Natural killer cell (primary cell): Measurements from ENCODE around the gene NPAS3. TPM values are rescaled to one million over a fixed set of nuclear protein-coding genes. Genes with fewer than 3 reads are reported as not detected.

Experiments
- ATAC-seq, 3 donors: fragments of 150-1000 bp in 2 of 3; fragments of 200-7000 bp in 1 of 3; cut with Tn5 transposase; 1 replicate in 1 of 3; 2 replicates in 2 of 3; pipeline ENCODE4 v1.10.0; 2021; ENCODE audit warnings: mild to moderate bottlenecking in 2 of 3, moderate library complexity in 2 of 3
- DNase-seq, 2 donors: peaks; one replicate each; pipeline versions ENCODE4 v3.0.0 to v3.0.0-alpha.2; 2013 to 2021; ENCODE audit warnings: mixed read lengths in 1 of 2
- H3K27ac ChIP-seq: one replicate; pipeline ENCODE4 v1.5.1; 2013; ENCODE audit warnings: mild to moderate bottlenecking, low read length
- H3K27me3 ChIP-seq: one replicate; pipeline ENCODE4 v1.6.1; 2013; ENCODE audit warnings: low read length; ENCODE audit not compliant: control insufficient read depth, insufficient read depth
- H3K36me3 ChIP-seq: one replicate; pipeline ENCODE4 v1.6.1; 2013; ENCODE audit warnings: low read length; ENCODE audit not compliant: control insufficient read depth, insufficient read depth
- H3K4me1 ChIP-seq: one replicate; pipeline ENCODE4 v1.6.1; 2013; ENCODE audit warnings: low read length; ENCODE audit not compliant: control insufficient read depth, insufficient read depth
- H3K4me3 ChIP-seq: one replicate; pipeline ENCODE4 v1.5.1; 2013; ENCODE audit warnings: low read length
- H3K9me3 ChIP-seq: one replicate; pipeline ENCODE4 v1.6.1; 2013; ENCODE audit warnings: low read length; ENCODE audit not compliant: control insufficient read depth, insufficient read depth
- H3K27ac Mint-ChIP-seq, 2 donors: one replicate each; pipeline ENCODE4 v1.8.0; 2022; ENCODE audit warnings: mild to moderate bottlenecking in 2 of 2, mixed read lengths in 2 of 2, moderate library complexity in 1 of 2
- H3K27me3 Mint-ChIP-seq, 2 donors: one replicate each; pipeline ENCODE4 v1.8.0; 2022; ENCODE audit warnings: low read depth in 2 of 2, mixed read lengths in 2 of 2
- H3K36me3 Mint-ChIP-seq: one replicate; pipeline ENCODE4 v1.8.0; 2022; ENCODE audit warnings: mixed read lengths
- H3K4me1 Mint-ChIP-seq, 2 donors: one replicate each; pipeline ENCODE4 v1.8.0; 2022; ENCODE audit warnings: mixed read lengths in 2 of 2
- H3K4me3 Mint-ChIP-seq: one replicate; pipeline ENCODE4 v1.8.0; 2022; ENCODE audit warnings: mild to moderate bottlenecking, moderate library complexity, mixed read lengths
- H3K9me3 Mint-ChIP-seq, 2 donors: one replicate each; pipeline ENCODE4 v1.8.0; 2022; ENCODE audit warnings: mixed read lengths in 2 of 2
- WGBS: methylation state at CpG from one replicate; pipeline ENCODE4 v1.1.7; 2013; ENCODE audit warnings: missing lambda C conversion rate; ENCODE audit not compliant: insufficient coverage; 5-methylcytosine and 5-hydroxymethylcytosine counted together
- intact Hi-C: fragments of 100-400 bp; cut with micrococcal nuclease; formaldehyde crosslinking; loops from one replicate; pipeline ENCODE4 v1.14.2; 2022
- total RNA-seq, 4 donors: library from RNA; stranded (reverse); fragments of 120-200 nt in 1 of 4; gene quantifications; one replicate each; pipeline versions ENCODE4 v1.2.3 to v1.2.4, GENCODE V29; 2013 to 2022
- TF ChIP-seq, protein P1 (sequence below): fragments of 200-600 bp; IDR thresholded peaks from one replicate; pipeline ENCODE4 v1.8.0; 2022; ENCODE audit warnings: antibody characterized with exemption

NPAS3 gene
- total RNA-seq, 3 donors from 2014 or later (not counting 1 experiment from before 2014, with no cell fraction given): not detected

DNA sequence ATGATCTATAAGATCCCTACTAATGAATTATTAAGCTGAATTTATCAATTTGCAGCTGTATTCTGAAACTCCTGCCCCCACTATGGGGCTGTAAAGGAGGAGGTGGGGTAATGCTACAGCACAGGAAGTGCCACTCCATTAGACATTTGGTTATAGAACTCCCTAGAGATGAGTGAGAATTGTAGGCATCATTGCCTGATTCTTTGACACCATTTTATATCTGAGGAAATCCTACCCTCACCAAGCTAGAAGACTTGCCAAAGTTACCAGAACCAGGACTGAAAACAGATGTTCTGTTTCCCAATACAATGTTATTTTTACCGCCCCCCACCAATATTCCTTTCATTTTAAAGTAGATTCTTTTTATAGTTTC lies 829.8 kb downstream of the NPAS3 start:
- H3K9me3 Mint-ChIP-seq: no peaks in the 10 kb centered on the region
- ATAC-seq (no peak), DNase-seq (no peak)
- no peak overlapping the region for H3K4me3 ChIP-seq
- intact Hi-C loops: no loop called here
- no peak overlapping the region for H3K27ac Mint-ChIP-seq
- H3K36me3 Mint-ChIP-seq: no peaks in the 10 kb centered on the region
- H3K27me3 ChIP-seq: no peaks in the 10 kb centered on the region
- H3K27me3 Mint-ChIP-seq: no peaks in the 10 kb centered on the region
- H3K4me3 Mint-ChIP-seq: no peak overlapping the region
- TF ChIP-seq, protein P1, sequence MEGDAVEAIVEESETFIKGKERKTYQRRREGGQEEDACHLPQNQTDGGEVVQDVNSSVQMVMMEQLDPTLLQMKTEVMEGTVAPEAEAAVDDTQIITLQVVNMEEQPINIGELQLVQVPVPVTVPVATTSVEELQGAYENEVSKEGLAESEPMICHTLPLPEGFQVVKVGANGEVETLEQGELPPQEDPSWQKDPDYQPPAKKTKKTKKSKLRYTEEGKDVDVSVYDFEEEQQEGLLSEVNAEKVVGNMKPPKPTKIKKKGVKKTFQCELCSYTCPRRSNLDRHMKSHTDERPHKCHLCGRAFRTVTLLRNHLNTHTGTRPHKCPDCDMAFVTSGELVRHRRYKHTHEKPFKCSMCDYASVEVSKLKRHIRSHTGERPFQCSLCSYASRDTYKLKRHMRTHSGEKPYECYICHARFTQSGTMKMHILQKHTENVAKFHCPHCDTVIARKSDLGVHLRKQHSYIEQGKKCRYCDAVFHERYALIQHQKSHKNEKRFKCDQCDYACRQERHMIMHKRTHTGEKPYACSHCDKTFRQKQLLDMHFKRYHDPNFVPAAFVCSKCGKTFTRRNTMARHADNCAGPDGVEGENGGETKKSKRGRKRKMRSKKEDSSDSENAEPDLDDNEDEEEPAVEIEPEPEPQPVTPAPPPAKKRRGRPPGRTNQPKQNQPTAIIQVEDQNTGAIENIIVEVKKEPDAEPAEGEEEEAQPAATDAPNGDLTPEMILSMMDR: no peak
- H3K36me3 ChIP-seq: no peaks in the 10 kb centered on the region
- H3K4me1 Mint-ChIP-seq: no peaks in the 10 kb centered on the region
- no CpG with 5 or more reads among the region's 1 CpG for WGBS
- H3K4me1 ChIP-seq: no peaks in the 10 kb centered on the region
- no peaks in the 10 kb centered on the region for H3K9me3 ChIP-seq
- no peak overlapping the region for H3K27ac ChIP-seq

DNA sequence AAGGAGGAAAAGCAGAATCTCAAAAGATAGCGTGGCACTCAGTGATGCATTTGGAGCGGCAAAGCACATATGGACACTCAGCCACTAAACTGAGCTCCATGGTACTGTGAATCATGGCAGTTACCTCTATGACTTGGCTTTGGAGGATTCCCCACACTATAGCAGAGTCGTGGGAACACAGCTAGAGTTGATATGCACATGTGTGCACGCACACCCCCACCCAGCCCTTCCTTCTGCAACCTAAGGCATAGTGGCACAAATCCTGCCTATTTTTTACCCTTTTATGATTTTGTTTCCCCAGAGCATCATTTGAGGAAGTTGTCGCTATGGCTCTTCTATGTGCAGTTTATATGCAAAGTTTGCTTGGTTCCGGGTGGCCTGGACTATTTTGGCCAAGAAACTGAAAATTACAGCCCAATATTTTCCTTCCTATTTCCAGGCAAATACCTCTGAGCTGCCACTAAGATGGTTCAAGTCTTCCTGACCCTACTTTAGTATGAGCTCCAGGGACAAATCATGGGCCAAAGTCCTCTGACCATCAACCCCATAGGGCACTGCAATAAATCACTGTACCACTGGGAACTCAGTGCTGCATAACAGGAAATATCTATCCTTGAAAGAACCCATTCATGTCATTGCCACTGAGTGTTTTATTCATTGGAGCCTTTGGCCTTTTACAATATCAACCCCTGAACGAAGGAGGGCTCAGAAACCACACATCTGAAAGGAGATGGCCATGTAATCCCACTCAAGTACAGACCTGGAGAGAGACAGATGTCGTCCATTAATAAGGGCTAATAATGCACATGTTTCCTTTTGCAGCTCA lies 834.7 kb downstream of the NPAS3 start:
- Mint-ChIP-seq H3K4me3 (no peak overlapping the region), H3K4me1 (no peaks in the 10 kb centered on the region), H3K27ac (no peak overlapping the region), H3K36me3 (no peaks in the 10 kb centered on the region), H3K27me3 (no peaks in the 10 kb centered on the region), H3K9me3 (no peaks in the 10 kb centered on the region)
- Histone ChIP-seq H3K27me3 (no peaks in the 10 kb centered on the region), H3K9me3 (no peaks in the 10 kb centered on the region), H3K4me1 (no peaks in the 10 kb centered on the region), H3K36me3 (no peaks in the 10 kb centered on the region), H3K27ac (no peak overlapping the region), H3K4me3 (no peak overlapping the region)
- intact Hi-C loops: no loop called here
- no peak for ATAC-seq
- DNase-seq: no peak
- TF ChIP-seq, protein P1: no peak
- WGBS: 78% methylated on average over 8 of the region's 8 CpGs

DNA sequence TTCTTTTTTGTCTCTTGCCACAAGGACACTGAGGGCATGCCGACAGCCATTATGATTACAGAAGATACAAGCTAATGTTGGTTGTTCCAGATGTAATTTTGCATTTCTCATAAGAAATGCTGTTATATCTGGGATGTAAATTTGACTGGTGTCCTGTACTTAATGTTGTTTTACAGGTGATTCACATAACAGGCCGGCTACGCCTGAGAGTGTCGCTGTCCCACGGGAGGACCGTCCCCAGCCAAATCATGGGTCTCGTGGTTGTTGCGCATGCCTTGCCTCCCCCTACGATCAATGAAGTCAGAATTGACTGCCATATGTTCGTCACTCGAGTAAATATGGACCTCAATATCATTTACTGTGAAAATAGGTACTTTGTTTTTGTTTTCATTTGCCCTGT lies 835.5 kb downstream of the NPAS3 start:
- Mint-ChIP-seq H3K27me3 (no peaks in the 10 kb centered on the region), H3K36me3 (no peaks in the 10 kb centered on the region), H3K9me3 (no peaks in the 10 kb centered on the region), H3K4me1 (no peaks in the 10 kb centered on the region), H3K4me3 (no peak overlapping the region), H3K27ac (no peak overlapping the region)
- Histone ChIP-seq H3K36me3 (no peaks in the 10 kb centered on the region), H3K27ac (no peak overlapping the region), H3K4me3 (no peak overlapping the region), H3K4me1 (no peaks in the 10 kb centered on the region), H3K27me3 (no peaks in the 10 kb centered on the region), H3K9me3 (no peaks in the 10 kb centered on the region)
- DNase-seq: no peak
- 97% methylated on average over 11 of the region's 11 CpGs for WGBS
- TF ChIP-seq, protein P1: no peak
- ATAC-seq: no peak
- intact Hi-C loops: no loop called here
